Gastroesophageal sphincter (tissue), 4 donors: Measurements from ENCODE around the gene SFMBT2. TPM values are rescaled to one million over a fixed set of nuclear protein-coding genes. Genes with fewer than 3 reads are reported as not detected.

Experiments
- ATAC-seq: fragments of 150-250 bp; one replicate; pipeline ENCODE4 v1.9.1; 2016; ENCODE audit warnings: mild to moderate bottlenecking, moderate library complexity
- H3K27ac ChIP-seq, 4 donors: fragments of 200-600 bp; sonication (generic) in 3 of 4; 1 replicate in 3 of 4; 2 replicates in 1 of 4; pipeline ENCODE4 v1.5.1; 2016 to 2019
- H3K27me3 ChIP-seq: fragments of 200-600 bp; sonication (generic); one replicate; pipeline ENCODE4 v1.5.1; 2019
- H3K36me3 ChIP-seq, 2 donors: fragments of 200-600 bp; sonication (generic); one replicate each; pipeline ENCODE4 v1.5.1; 2019; ENCODE audit warnings: control low read depth in 1 of 2
- H3K4me1 ChIP-seq, 3 donors: fragments of 200-600 bp; sonication (generic); 1 replicate in 2 of 3; 2 replicates in 1 of 3; pipeline ENCODE4 v1.5.1; 2016 to 2019; ENCODE audit warnings: control low read depth in 2 of 3
- H3K4me3 ChIP-seq, 2 donors: fragments of 200-600 bp; sonication (generic); one replicate each; pipeline ENCODE4 v1.5.1; 2019; ENCODE audit warnings: mild to moderate bottlenecking in 1 of 2, moderate library complexity in 1 of 2
- H3K9me3 ChIP-seq, 3 donors: fragments of 200-600 bp; sonication (generic); one replicate each; pipeline ENCODE4 v1.5.1; 2017 to 2019; ENCODE audit warnings: control low read depth in 2 of 3
- CTCF ChIP-seq, 4 experiments: fragments of 200-600 bp in 2 of 4; fragments of 450-650 bp in 2 of 4; sonication (generic) in 1 of 4; IDR thresholded peaks; one replicate each; pipeline ENCODE4 v1.5.1; 2017 to 2019; ENCODE audit warnings: antibody characterized with exemption in 4 of 4, mild to moderate bottlenecking in 2 of 4, moderate library complexity in 2 of 4
- EP300 ChIP-seq: sonication (generic); formaldehyde crosslinking; IDR thresholded peaks from one replicate; pipeline ENCODE4 v1.6.1; 2017; ENCODE audit warnings: antibody characterized with exemption, mild to moderate bottlenecking
- POLR2A ChIP-seq, 2 donors: fragments of 450-650 bp; IDR thresholded peaks; one replicate each; pipeline ENCODE4 v1.6.1; 2017; ENCODE audit warnings: antibody characterized with exemption in 2 of 2, mild to moderate bottlenecking in 2 of 2, moderate library complexity in 1 of 2
- POLR2AphosphoS5 ChIP-seq: sonication (generic); formaldehyde crosslinking; IDR thresholded peaks from one replicate; pipeline ENCODE4 v1.6.1; 2017; ENCODE audit warnings: antibody characterized with exemption
- WGBS, 2 donors: methylation state at CpG; one replicate each; pipeline ENCODE4 v1.1.5; 2018; ENCODE audit warnings: low coverage in 1 of 2; 5-methylcytosine and 5-hydroxymethylcytosine counted together
- total RNA-seq, 4 donors: library from RNA; depleted of rRNA; stranded (reverse); fragments of >200 nt; gene quantifications; one replicate each; pipeline ENCODE4 v1.1.0, GENCODE V29; 2016

Gene SFMBT2
- total RNA-seq, 4 donors from 2014 or later: 6.9 to 14.3 (median 11.4) TPM

- ATAC-seq: no peak
- Histone ChIP-seq H3K4me3 (no peak overlapping the region), H3K36me3 (no peaks in the 10 kb centered on the region), H3K4me1 (no peaks in the 10 kb centered on the region), H3K9me3 (no peaks in the 10 kb centered on the region), H3K27me3 (peaks cover 17% of the 10 kb centered on the region), H3K27ac (no peak overlapping the region)
- TF ChIP-seq EP300 (no peak), POLR2A (IDR thresholded peaks at IDR 0.05) (no peak)
- WGBS, 2 donors: 67 to 83% methylated on average over 1 of the region's 1 CpG
Observed at GRCh38 chr10:7421526-7421925, 10.7 kb upstream of the SFMBT2 start.

GRCh38 chr10:7419998-7420397, 9.2 kb upstream of the SFMBT2 start:
- no peak for ATAC-seq
- no peaks in the 10 kb centered on the region for H3K4me1 ChIP-seq
- no peak overlapping the region for H3K27ac ChIP-seq
- no peaks in the 10 kb centered on the region for H3K36me3 ChIP-seq
- no peaks in the 10 kb centered on the region for H3K9me3 ChIP-seq
- H3K27me3 ChIP-seq: peaks cover 14% of the 10 kb centered on the region
- TF ChIP-seq POLR2A (IDR thresholded peaks at IDR 0.05) (no peak), EP300 (no peak), CTCF (IDR thresholded peaks at IDR 0.05) (no peak), POLR2AphosphoS5 (no peak)
- no peak overlapping the region for H3K4me3 ChIP-seq
- 92 to 96% methylated on average over 4 to 8 of the region's 8 CpGs for WGBS, 2 donors

GRCh38 chr10:7417807-7418206, 7.0 kb upstream of the SFMBT2 start:
- Histone ChIP-seq H3K9me3 (no peaks in the 10 kb centered on the region), H3K27ac (no peak overlapping the region), H3K27me3 (peaks cover 22% of the 10 kb centered on the region), H3K4me1 (peaks cover 0 to 3% (median 0%) of the 10 kb centered on the region in 3 donors), H3K4me3 (no peak overlapping the region), H3K36me3 (no peaks in the 10 kb centered on the region)
- TF ChIP-seq POLR2AphosphoS5 (no peak), POLR2A (IDR thresholded peaks at IDR 0.05) (no peak), CTCF (IDR thresholded peaks at IDR 0.05) (no peak)
- 0 to 23% methylated on average over 1 of the region's 1 CpG for WGBS, 2 donors
- ATAC-seq: no peak

GRCh38 chr10:7417103-7417623, 6.3 kb upstream of the SFMBT2 start:
- no peak overlapping the region for H3K4me3 ChIP-seq
- ATAC-seq: no peak
- peaks cover 26% of the 10 kb centered on the region for H3K27me3 ChIP-seq
- no peak for TF ChIP-seq EP300
- TF ChIP-seq POLR2AphosphoS5: no peak
- peak; percentile 16 to 58 (median 32) for TF ChIP-seq CTCF (IDR thresholded peaks at IDR 0.05)
- TF ChIP-seq POLR2A (IDR thresholded peaks at IDR 0.05): no peak
- H3K4me1 ChIP-seq: peaks cover 0 to 9% (median 5%) of the 10 kb centered on the region in 3 donors
- H3K36me3 ChIP-seq: no peaks in the 10 kb centered on the region
- no peak overlapping the region for H3K27ac ChIP-seq
- WGBS, 2 donors: 0% methylated on average over 2 of the region's 2 CpGs
- no peaks in the 10 kb centered on the region for H3K9me3 ChIP-seq

GRCh38 chr10:7414766-7415165, 3.9 kb upstream of the SFMBT2 start:
- peaks cover 28% of the 10 kb centered on the region for H3K27me3 ChIP-seq
- 92% methylated on average over 2 of the region's 2 CpGs; no CpG with 5 or more reads in 1 of the 2 donors for WGBS, 2 donors
- no peak for ATAC-seq
- H3K9me3 ChIP-seq: no peaks in the 10 kb centered on the region
- H3K4me3 ChIP-seq: no peak overlapping the region
- H3K4me1 ChIP-seq: peaks cover 0 to 25% (median 15%) of the 10 kb centered on the region in 3 donors
- H3K36me3 ChIP-seq: no peaks in the 10 kb centered on the region
- H3K27ac ChIP-seq: no peak overlapping the region
- no peak for TF ChIP-seq POLR2AphosphoS5
- TF ChIP-seq CTCF (IDR thresholded peaks at IDR 0.05): no peak
- no peak for TF ChIP-seq POLR2A (IDR thresholded peaks at IDR 0.05)
- no peak for TF ChIP-seq EP300
